Measurements from ENCODE around the gene SLC8A2. TPM values are rescaled to one million over a fixed set of nuclear protein-coding genes. Genes with fewer than 3 reads are reported as not detected.
A peak's percentile ranks its signal among the peaks of the same experiment; 100 is the strongest.

The SLC8A2 gene
- total and polyA plus RNA-seq, 2 experiments from 2014 or later, result 0.86 to 10.0 TPM

DNA sequence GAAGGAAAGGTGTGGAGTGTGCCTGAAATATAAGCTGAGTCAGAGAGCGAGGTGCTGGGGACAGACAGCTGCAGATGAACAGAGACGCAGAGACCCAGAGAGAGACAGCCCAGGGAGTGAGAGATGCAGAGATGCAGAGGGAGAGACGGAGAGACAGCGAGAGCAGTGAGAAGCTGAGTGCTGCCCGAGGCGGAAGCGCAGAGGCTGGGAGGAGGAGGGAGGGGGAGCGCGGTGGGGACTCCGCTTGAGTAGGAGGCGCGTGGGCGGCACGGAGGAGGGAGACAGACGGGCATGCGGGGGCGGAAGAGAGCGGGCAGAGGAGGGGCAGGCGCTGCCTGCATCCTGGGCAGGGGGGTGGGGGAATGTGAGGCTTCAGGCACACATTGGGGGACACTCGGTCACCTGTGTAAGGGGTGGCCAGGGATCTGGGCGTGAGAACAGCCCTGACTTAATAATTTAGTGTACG, 25.7 kb downstream of the SLC8A2 start:
- Mint-ChIP-seq H3K4me1 (peaks cover 35% of the 10 kb centered on the region), H3K9me3 (no peaks in the 10 kb centered on the region; the same call in 2 of the 3 replicates), H3K27me3 (ENCODE audit: insufficient read depth, low read depth, poor library complexity) (peaks cover 35% of the 10 kb centered on the region), H3K27ac (no peak overlapping the region; the same call in 1 of the 2 replicates), H3K36me3 (ENCODE audit: low read depth) (no peaks in the 10 kb centered on the region; the same call in 2 of the 3 replicates), H3K4me3 (peak overlapping the region; percentile 56)
- peak; percentile 67 for DNase-seq (ENCODE audit: low spot score)
- Histone ChIP-seq H3K27me3 (ENCODE audit: insufficient read depth) (peaks cover 23% of the 10 kb centered on the region), H4K20me1 (replicated peaks; ENCODE audit: insufficient read depth) (peaks cover 6% of the 10 kb centered on the region), H3K27ac (ENCODE audit: low read depth) (no peak overlapping the region), H3K36me3 (ENCODE audit: insufficient read depth) (no peaks in the 10 kb centered on the region), H3K4me3 (peak overlapping the region; percentile 67), H3K4me2 (peak overlapping the region; percentile 85), H3F3A (replicated peaks; ENCODE audit: low read depth) (peaks cover 28% of the 10 kb centered on the region; the same call in 1 of the 2 replicates), H3K9me2 (ENCODE audit: insufficient read depth) (no peaks in the 10 kb centered on the region), H2AFZ (no peak overlapping the region), H3K4me1 (ENCODE audit: insufficient read depth) (peaks cover 23% of the 10 kb centered on the region), H3K79me2 (replicated peaks; ENCODE audit: insufficient read depth) (no peaks in the 10 kb centered on the region)
- peak; percentile 6 for ATAC-seq
- TF ChIP-seq REST (IDR thresholded peaks at IDR 0.05; ENCODE audit: unreplicated experiment) (peak; percentile 6), STAT1 (IDR thresholded peaks at IDR 0.05; ENCODE audit: unreplicated experiment) (no peak)

GRCh38 chr19:47445527-47445926, 26.2 kb downstream of the SLC8A2 start:
- Histone ChIP-seq H4K20me1 (replicated peaks; ENCODE audit: insufficient read depth) (peaks cover 6% of the 10 kb centered on the region), H2AFZ (no peak overlapping the region), H3K27me3 (ENCODE audit: insufficient read depth) (peaks cover 23% of the 10 kb centered on the region), H3K79me2 (replicated peaks; ENCODE audit: insufficient read depth) (no peaks in the 10 kb centered on the region), H3K4me2 (peak overlapping the region; percentile 85), H3K27ac (ENCODE audit: low read depth) (no peak overlapping the region), H3K36me3 (ENCODE audit: insufficient read depth) (no peaks in the 10 kb centered on the region), H3K4me1 (ENCODE audit: insufficient read depth) (peaks cover 23% of the 10 kb centered on the region), H3K4me3 (peak overlapping the region; percentile 67), H3F3A (replicated peaks; ENCODE audit: low read depth) (peaks cover 28% of the 10 kb centered on the region; the same call in 1 of the 2 replicates), H3K9me2 (ENCODE audit: insufficient read depth) (no peaks in the 10 kb centered on the region)
- no peak overlapping the region; the same call in 1 of the 2 replicates for H3K27ac Mint-ChIP-seq
- no peaks in the 10 kb centered on the region; the same call in 2 of the 3 replicates for H3K36me3 Mint-ChIP-seq (ENCODE audit: low read depth)
- H3K4me3 Mint-ChIP-seq, result peak overlapping the region; percentile 56
- no peak for ATAC-seq
- no peak for DNase-seq (ENCODE audit: low spot score)
- no peaks in the 10 kb centered on the region; the same call in 2 of the 3 replicates for H3K9me3 Mint-ChIP-seq
- peaks cover 35% of the 10 kb centered on the region for H3K4me1 Mint-ChIP-seq
- peaks cover 35% of the 10 kb centered on the region for H3K27me3 Mint-ChIP-seq (ENCODE audit: insufficient read depth, low read depth, poor library complexity)
- TF ChIP-seq CTCF (conservative IDR thresholded peaks at IDR 0.05; ENCODE audit: low read depth in 2 of 2) (no peak), CREB1 (CRISPR knock-in tag; IDR thresholded peaks at IDR 0.05; ENCODE audit: low read depth) (no peak), POLR2AphosphoS5 (IDR thresholded peaks at IDR 0.05; ENCODE audit: low read depth) (no peak), STAT1 (IDR thresholded peaks at IDR 0.05; ENCODE audit: unreplicated experiment) (no peak), ZNF331 (CRISPR knock-in tag; IDR thresholded peaks at IDR 0.05; ENCODE audit: low read depth) (no peak)
- TF ChIP-seq, protein P1, sequence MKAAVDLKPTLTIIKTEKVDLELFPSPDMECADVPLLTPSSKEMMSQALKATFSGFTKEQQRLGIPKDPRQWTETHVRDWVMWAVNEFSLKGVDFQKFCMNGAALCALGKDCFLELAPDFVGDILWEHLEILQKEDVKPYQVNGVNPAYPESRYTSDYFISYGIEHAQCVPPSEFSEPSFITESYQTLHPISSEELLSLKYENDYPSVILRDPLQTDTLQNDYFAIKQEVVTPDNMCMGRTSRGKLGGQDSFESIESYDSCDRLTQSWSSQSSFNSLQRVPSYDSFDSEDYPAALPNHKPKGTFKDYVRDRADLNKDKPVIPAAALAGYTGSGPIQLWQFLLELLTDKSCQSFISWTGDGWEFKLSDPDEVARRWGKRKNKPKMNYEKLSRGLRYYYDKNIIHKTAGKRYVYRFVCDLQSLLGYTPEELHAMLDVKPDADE (IDR thresholded peaks at IDR 0.05), result no peak
- TF ChIP-seq, protein P2, sequence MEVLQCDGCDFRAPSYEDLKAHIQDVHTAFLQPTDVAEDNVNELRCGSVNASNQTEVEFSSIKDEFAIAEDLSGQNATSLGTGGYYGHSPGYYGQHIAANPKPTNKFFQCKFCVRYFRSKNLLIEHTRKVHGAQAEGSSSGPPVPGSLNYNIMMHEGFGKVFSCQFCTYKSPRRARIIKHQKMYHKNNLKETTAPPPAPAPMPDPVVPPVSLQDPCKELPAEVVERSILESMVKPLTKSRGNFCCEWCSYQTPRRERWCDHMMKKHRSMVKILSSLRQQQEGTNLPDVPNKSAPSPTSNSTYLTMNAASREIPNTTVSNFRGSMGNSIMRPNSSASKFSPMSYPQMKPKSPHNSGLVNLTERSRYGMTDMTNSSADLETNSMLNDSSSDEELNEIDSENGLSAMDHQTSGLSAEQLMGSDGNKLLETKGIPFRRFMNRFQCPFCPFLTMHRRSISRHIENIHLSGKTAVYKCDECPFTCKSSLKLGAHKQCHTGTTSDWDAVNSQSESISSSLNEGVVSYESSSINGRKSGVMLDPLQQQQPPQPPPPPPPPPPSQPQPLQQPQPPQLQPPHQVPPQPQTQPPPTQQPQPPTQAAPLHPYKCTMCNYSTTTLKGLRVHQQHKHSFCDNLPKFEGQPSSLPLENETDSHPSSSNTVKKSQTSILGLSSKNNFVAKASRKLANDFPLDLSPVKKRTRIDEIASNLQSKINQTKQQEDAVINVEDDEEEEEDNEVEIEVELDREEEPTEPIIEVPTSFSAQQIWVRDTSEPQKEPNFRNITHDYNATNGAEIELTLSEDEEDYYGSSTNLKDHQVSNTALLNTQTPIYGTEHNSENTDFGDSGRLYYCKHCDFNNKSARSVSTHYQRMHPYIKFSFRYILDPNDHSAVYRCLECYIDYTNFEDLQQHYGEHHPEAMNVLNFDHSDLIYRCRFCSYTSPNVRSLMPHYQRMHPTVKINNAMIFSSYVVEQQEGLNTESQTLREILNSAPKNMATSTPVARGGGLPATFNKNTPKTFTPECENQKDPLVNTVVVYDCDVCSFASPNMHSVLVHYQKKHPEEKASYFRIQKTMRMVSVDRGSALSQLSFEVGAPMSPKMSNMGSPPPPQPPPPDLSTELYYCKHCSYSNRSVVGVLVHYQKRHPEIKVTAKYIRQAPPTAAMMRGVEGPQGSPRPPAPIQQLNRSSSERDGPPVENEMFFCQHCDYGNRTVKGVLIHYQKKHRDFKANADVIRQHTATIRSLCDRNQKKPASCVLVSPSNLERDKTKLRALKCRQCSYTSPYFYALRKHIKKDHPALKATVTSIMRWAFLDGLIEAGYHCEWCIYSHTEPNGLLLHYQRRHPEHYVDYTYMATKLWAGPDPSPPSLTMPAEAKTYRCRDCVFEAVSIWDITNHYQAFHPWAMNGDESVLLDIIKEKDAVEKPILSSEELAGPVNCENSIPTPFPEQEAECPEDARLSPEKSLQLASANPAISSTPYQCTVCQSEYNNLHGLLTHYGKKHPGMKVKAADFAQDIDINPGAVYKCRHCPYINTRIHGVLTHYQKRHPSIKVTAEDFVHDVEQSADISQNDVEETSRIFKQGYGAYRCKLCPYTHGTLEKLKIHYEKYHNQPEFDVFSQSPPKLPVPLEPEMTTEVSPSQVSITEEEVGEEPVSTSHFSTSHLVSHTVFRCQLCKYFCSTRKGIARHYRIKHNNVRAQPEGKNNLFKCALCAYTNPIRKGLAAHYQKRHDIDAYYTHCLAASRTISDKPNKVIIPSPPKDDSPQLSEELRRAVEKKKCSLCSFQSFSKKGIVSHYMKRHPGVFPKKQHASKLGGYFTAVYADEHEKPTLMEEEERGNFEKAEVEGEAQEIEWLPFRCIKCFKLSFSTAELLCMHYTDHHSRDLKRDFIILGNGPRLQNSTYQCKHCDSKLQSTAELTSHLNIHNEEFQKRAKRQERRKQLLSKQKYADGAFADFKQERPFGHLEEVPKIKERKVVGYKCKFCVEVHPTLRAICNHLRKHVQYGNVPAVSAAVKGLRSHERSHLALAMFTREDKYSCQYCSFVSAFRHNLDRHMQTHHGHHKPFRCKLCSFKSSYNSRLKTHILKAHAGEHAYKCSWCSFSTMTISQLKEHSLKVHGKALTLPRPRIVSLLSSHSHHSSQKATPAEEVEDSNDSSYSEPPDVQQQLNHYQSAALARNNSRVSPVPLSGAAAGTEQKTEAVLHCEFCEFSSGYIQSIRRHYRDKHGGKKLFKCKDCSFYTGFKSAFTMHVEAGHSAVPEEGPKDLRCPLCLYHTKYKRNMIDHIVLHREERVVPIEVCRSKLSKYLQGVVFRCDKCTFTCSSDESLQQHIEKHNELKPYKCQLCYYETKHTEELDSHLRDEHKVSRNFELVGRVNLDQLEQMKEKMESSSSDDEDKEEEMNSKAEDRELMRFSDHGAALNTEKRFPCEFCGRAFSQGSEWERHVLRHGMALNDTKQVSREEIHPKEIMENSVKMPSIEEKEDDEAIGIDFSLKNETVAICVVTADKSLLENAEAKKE (CRISPR knock-in tag; IDR thresholded peaks at IDR 0.05), result no peak
